ENCODE results near the gene PHLDB2.

PHLDB2 gene

GRCh38 chr3:111967651-111968274 is 108.7 kb downstream of the PHLDB2 start:
- peak; percentile 76 to 87 for DNase-seq

GRCh38 chr3:111968319-111969054 is 109.4 kb downstream of the PHLDB2 start:
- DNase-seq = no peak

GRCh38 chr3:111970376-111970775 is 111.3 kb downstream of the PHLDB2 start:
- DNase-seq = no peak

- no peak for DNase-seq
Measured at GRCh38 chr3:111971533-111972130, 112.6 kb downstream of the PHLDB2 start.

GRCh38 chr3:111972891-111973290 is 113.8 kb downstream of the PHLDB2 start:
- DNase-seq = no peak

GRCh38 chr3:111975131-111975530 is 116.1 kb downstream of the PHLDB2 start:
- no peak for DNase-seq

GRCh38 chr3:111976254-111976653 is 117.2 kb downstream of the PHLDB2 start:
- no peak for DNase-seq

- peak; percentile 95 to 97 for DNase-seq
Measured at GRCh38 chr3:111978583-111979433, 119.7 kb downstream of the PHLDB2 start, which contains the start of gene ABHD10. TSS of gene ABHD10 (plus strand) at chr3:111979026. CDS start at chr3:111979062, 36 bp downstream.

GRCh38 chr3:111979434-111980038 is 120.5 kb downstream of the PHLDB2 start:
- DNase-seq = no peak

- peak; percentile 52 to 61 for DNase-seq
Measured at GRCh38 chr3:111980716-111981456, 121.8 kb downstream of the PHLDB2 start.

- no peak for DNase-seq
Measured at GRCh38 chr3:111981457-111981763, 122.3 kb downstream of the PHLDB2 start.

GRCh38 chr3:111984636-111985298 is 125.7 kb downstream of the PHLDB2 start:
- no peak for DNase-seq

GRCh38 chr3:111986800-111987199 is 127.7 kb downstream of the PHLDB2 start:
- DNase-seq = no peak

- DNase-seq = no peak
Measured at GRCh38 chr3:111989061-111989678, 130.1 kb downstream of the PHLDB2 start.

GRCh38 chr3:111993038-111993437 is 134.0 kb downstream of the PHLDB2 start:
- DNase-seq = no peak

GRCh38 chr3:111998636-111999483 is 139.8 kb downstream of the PHLDB2 start, which contains the start of gene TAGLN3:
TSS of gene TAGLN3 (plus strand) at chr3:111998922. CDS start at chr3:111999423, 501 bp downstream.
- DNase-seq = no peak

- no peak for DNase-seq
Measured at GRCh38 chr3:111999484-112000324, 140.6 kb downstream of the PHLDB2 start.

GRCh38 chr3:112000367-112000771 is 141.3 kb downstream of the PHLDB2 start:
- DNase-seq = no peak

- DNase-seq = no peak
Measured at GRCh38 chr3:112000966-112001365, 141.9 kb downstream of the PHLDB2 start.
